ENCODE data around the gene ABCA4. TPM values are rescaled to one million over a fixed set of nuclear protein-coding genes. Genes with fewer than 3 reads are reported as not detected.

Gene ABCA4
- total RNA-seq, 1 donor from 2014 or later, result 1.2 TPM

DNA sequence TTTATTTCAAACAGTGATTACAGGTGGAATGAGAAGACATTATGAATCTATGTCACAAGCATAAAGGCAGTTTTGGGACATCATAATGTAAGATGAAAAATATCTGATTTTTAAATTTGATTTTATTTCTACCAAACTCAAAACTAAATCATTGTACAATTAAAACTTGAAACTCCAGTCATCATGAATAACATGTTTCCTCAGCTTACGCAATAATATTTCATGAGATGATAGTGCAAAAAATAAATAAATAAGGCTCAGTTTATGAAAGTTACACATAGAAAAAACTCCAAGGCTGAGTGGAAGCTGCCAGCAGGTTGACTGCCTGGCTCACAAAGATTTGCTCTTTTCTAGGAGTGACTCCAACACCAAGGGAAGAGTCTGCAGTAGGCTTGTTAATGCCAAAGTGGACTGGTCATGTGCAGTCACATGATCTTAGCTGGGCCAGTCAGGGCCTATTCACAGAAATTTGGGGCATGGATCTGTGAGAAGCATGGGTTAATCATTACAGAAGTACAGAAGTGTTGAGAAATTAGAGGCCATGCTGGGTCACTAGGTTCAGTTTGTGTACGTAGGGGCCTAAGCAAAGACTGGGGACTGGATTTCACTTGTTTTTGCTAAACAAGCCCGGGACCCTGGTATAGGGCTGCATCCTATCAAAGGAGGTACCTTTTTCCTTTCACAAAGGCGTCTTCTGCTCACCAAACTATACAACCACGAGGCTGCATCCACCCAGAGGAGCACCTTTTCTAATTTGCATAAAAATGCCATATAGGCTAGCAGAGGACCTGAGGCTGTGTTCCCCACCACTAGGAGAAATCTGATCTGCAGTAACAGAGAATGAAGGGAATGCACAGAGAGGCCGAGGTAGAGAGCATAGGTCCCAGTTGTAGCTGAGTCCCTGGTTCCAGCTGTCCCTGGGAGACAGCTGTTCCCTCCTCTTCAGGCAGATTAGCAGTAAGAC lies 4.9 kb upstream of the ABCA4 start:
- H3K9ac ChIP-seq, result no peak overlapping the region
- no peak overlapping the region for H3K4me3 Mint-ChIP-seq
- no peak for DNase-seq (ENCODE audit: low spot score)
- H3K9me3 ChIP-seq (ENCODE audit: low read depth), result no peaks in the 10 kb centered on the region
- TF ChIP-seq CTCF (IDR thresholded peaks at IDR 0.05), result no peak
- TF ChIP-seq EZH2phosphoT487 (IDR thresholded peaks at IDR 0.05), result no peak
- TF ChIP-seq EZH2 (IDR thresholded peaks at IDR 0.05), result no peak
- H3K79me2 ChIP-seq (ENCODE audit: low read depth), result no peaks in the 10 kb centered on the region
- no peaks in the 10 kb centered on the region for H3K27me3 ChIP-seq
- peaks cover 6% of the 10 kb centered on the region for H3K27me3 Mint-ChIP-seq (ENCODE audit: insufficient read depth, low read depth)
- peaks cover 7% of the 10 kb centered on the region for H3F3A ChIP-seq (ENCODE audit: low read depth)
- H4K20me1 ChIP-seq (ENCODE audit: low read depth), result no peaks in the 10 kb centered on the region
- H3K9me3 Mint-ChIP-seq, result peaks cover 6% of the 10 kb centered on the region
- H3K27ac Mint-ChIP-seq, result no peak overlapping the region
- no peaks in the 10 kb centered on the region for H3K36me3 ChIP-seq
- H3K4me3 ChIP-seq, result no peak overlapping the region
- H2AFZ ChIP-seq (replicated peaks), result peak overlapping the region; percentile 65
- H3K4me1 Mint-ChIP-seq, result peaks cover 10% of the 10 kb centered on the region
- no peak overlapping the region for H3K4me2 ChIP-seq
- H3K4me1 ChIP-seq, result peaks cover 19% of the 10 kb centered on the region
- no peaks in the 10 kb centered on the region for H3K36me3 Mint-ChIP-seq
- no peak overlapping the region for H3K27ac ChIP-seq

DNA sequence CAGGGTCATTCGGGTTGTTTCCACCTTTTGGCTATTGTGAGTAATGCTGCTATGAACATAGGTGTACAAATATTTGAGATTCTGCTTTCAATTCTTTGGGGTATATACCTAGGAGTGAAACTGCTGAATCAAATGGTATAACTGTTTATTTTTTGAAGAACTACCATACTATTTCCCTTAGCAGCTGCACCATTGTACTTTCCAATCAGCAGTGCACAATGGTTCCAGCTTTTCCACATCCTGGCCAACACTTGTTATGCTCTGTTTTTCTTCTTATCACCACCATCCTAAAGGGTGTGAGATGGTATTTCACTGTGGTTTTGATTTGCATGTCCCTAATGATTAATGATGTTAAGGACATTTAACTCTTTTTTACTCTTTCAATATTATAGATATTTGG lies 3.6 kb upstream of the ABCA4 start:
- no peak overlapping the region for H3K27ac ChIP-seq
- H3K4me1 Mint-ChIP-seq, result peaks cover 23% of the 10 kb centered on the region

DNA sequence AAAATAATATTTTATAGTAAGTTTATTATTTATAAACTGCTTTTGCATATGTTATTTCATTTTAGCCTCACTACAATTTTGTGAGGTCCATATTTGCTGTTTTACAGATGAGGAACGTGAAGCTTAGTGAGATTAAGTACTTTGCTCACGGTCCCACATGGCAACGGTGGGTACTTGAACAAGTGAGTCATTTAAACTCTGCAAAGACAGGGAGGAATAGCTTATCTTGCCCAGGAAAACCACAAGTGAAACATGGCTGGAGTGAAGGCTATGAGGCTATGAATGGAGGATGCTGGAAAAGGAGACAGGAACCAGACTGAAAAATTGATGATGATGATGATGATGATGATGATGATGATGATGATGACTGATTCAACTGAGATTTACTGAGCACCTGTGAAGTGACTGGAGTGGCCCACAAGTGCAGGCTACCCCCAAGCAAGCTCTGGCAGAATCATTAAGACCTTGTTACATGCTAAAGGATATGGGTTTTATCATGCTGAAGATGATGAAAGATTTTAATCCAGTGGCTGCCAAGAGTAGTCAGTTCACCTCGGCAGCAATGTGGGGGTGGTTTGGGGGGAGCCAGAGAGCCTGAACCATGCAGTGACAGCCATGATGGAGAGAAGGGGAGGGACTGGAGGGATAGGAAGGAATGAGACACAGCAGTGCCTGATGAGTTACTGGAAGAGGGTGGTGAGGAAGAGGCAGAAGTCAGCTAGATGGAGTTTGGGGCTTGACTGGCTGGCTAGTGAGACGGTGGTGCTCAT lies 1.4 kb upstream of the ABCA4 start:
- Histone ChIP-seq H3K4me2 (no peak overlapping the region), H3K27me3 (no peaks in the 10 kb centered on the region), H3K36me3 (no peaks in the 10 kb centered on the region), H3K4me3 (no peak overlapping the region), H3K9me3 (ENCODE audit: low read depth) (no peaks in the 10 kb centered on the region), H3K27ac (no peak overlapping the region), H4K20me1 (ENCODE audit: low read depth) (no peaks in the 10 kb centered on the region), H3K9ac (no peak overlapping the region), H3K4me1 (peaks cover 40% of the 10 kb centered on the region), H2AFZ (replicated peaks) (no peak overlapping the region), H3K79me2 (ENCODE audit: low read depth) (no peaks in the 10 kb centered on the region), H3F3A (ENCODE audit: low read depth) (peaks cover 14% of the 10 kb centered on the region)
- peaks cover 14% of the 10 kb centered on the region for H3K27me3 Mint-ChIP-seq (ENCODE audit: insufficient read depth, low read depth)
- no peak overlapping the region for H3K27ac Mint-ChIP-seq
- H3K4me3 Mint-ChIP-seq, result no peak overlapping the region
- DNase-seq (ENCODE audit: low spot score), result no peak
- peaks cover 6% of the 10 kb centered on the region for H3K9me3 Mint-ChIP-seq
- no peak for TF ChIP-seq CTCF (IDR thresholded peaks at IDR 0.05)
- no peak for TF ChIP-seq EZH2phosphoT487 (IDR thresholded peaks at IDR 0.05)
- TF ChIP-seq EZH2 (IDR thresholded peaks at IDR 0.05), result no peak
- H3K4me1 Mint-ChIP-seq, result peaks cover 43% of the 10 kb centered on the region
- no peaks in the 10 kb centered on the region for H3K36me3 Mint-ChIP-seq

More for the DNA sequence above, 3.6 kb upstream of the ABCA4 start:
- Mint-ChIP-seq H3K9me3 (peaks cover 6% of the 10 kb centered on the region), H3K27ac (no peak overlapping the region), H3K36me3 (no peaks in the 10 kb centered on the region), H3K27me3 (ENCODE audit: insufficient read depth, low read depth) (peaks cover 6% of the 10 kb centered on the region), H3K4me3 (no peak overlapping the region)
- Histone ChIP-seq H2AFZ (replicated peaks) (no peak overlapping the region), H3K27me3 (no peaks in the 10 kb centered on the region), H3K79me2 (ENCODE audit: low read depth) (no peaks in the 10 kb centered on the region), H3K4me1 (peaks cover 32% of the 10 kb centered on the region), H3K4me3 (no peak overlapping the region), H3K9ac (no peak overlapping the region), H3F3A (ENCODE audit: low read depth) (peaks cover 14% of the 10 kb centered on the region), H4K20me1 (ENCODE audit: low read depth) (no peaks in the 10 kb centered on the region), H3K36me3 (no peaks in the 10 kb centered on the region), H3K9me3 (ENCODE audit: low read depth) (no peaks in the 10 kb centered on the region), H3K4me2 (no peak overlapping the region)
- DNase-seq (ENCODE audit: low spot score), result no peak
- TF ChIP-seq CTCF (IDR thresholded peaks at IDR 0.05) (no peak), EZH2phosphoT487 (IDR thresholded peaks at IDR 0.05) (no peak), EZH2 (IDR thresholded peaks at IDR 0.05) (no peak)

All from neural progenitor cell (in vitro differentiated cells).